ENCODE data around the gene PACSIN3. TPM values are rescaled to one million over a fixed set of nuclear protein-coding genes. Genes with fewer than 3 reads are reported as not detected.

Gene PACSIN3
- total RNA-seq, 1 donor = 39.3 TPM

DNA sequence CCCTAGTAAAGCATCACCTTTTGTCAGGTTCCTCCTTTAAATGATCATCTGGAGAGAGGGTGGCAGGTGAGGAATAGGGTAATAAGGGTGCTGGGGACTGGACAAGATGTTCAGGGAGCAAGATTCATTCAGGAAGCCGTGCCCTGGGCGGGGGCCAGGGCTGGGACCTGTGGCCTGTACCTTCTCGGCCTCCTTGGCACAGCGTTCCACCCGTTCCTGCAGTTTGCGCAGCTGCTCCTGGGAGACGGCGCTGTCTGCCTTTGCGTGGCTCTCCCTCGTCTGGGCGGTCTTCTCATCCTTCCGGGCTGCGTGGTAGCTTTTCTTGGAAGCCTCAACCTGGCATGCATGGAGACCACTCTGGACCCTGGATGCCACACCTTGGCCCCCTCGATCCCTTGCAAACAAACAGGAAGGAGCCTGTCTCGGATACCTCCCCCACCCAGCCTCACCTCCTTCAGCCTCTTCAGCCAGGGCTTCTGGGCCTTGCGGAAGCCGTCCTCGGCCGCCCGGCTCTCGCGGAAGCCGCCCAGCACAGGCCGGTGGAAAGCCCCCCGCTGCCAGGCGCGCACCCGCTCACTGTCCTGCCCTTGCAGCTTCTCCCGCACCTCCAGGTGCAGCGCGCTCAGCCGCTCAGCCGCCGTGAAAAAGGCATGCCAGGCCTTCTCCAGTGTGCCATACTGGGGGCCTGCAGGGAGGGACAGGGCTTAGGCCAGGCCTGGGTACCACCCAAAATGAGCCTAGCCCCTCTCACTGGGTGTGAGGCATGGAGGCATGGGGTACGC is 6.0 kb downstream of the PACSIN3 start:
- TF ChIP-seq, protein P1, sequence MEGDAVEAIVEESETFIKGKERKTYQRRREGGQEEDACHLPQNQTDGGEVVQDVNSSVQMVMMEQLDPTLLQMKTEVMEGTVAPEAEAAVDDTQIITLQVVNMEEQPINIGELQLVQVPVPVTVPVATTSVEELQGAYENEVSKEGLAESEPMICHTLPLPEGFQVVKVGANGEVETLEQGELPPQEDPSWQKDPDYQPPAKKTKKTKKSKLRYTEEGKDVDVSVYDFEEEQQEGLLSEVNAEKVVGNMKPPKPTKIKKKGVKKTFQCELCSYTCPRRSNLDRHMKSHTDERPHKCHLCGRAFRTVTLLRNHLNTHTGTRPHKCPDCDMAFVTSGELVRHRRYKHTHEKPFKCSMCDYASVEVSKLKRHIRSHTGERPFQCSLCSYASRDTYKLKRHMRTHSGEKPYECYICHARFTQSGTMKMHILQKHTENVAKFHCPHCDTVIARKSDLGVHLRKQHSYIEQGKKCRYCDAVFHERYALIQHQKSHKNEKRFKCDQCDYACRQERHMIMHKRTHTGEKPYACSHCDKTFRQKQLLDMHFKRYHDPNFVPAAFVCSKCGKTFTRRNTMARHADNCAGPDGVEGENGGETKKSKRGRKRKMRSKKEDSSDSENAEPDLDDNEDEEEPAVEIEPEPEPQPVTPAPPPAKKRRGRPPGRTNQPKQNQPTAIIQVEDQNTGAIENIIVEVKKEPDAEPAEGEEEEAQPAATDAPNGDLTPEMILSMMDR (IDR thresholded peaks at IDR 0.05; ENCODE audit: insufficient read depth, low read depth, low read length) = no peak
- H3K4me3 ChIP-seq (ENCODE audit: low read depth, low read length) = no peak overlapping the region
- no peak for DNase-seq (ENCODE audit: low read depth)

DNA sequence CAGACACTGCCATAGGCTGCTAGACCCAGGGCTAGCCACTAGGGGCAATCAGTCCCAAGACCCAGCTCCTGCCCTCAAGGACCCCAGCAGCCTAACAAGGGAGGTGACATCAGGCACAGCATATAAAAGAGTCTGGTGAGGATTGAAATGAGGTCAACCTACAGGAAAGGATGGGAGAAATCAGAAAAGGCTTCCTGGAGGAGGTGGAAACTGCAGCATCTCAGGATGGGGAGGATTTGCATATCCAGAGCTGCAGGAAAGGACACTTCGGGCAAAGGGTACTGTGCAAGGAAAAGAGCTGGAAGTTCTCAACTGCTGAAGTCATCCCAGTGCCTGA is 6.6 kb downstream of the PACSIN3 start:
- TF ChIP-seq, protein P1 (IDR thresholded peaks at IDR 0.05; ENCODE audit: insufficient read depth, low read depth, low read length) = peak; percentile 72
- DNase-seq (ENCODE audit: low read depth) = peak; percentile 42
- H3K4me3 ChIP-seq (ENCODE audit: low read depth, low read length) = no peak overlapping the region

DNA sequence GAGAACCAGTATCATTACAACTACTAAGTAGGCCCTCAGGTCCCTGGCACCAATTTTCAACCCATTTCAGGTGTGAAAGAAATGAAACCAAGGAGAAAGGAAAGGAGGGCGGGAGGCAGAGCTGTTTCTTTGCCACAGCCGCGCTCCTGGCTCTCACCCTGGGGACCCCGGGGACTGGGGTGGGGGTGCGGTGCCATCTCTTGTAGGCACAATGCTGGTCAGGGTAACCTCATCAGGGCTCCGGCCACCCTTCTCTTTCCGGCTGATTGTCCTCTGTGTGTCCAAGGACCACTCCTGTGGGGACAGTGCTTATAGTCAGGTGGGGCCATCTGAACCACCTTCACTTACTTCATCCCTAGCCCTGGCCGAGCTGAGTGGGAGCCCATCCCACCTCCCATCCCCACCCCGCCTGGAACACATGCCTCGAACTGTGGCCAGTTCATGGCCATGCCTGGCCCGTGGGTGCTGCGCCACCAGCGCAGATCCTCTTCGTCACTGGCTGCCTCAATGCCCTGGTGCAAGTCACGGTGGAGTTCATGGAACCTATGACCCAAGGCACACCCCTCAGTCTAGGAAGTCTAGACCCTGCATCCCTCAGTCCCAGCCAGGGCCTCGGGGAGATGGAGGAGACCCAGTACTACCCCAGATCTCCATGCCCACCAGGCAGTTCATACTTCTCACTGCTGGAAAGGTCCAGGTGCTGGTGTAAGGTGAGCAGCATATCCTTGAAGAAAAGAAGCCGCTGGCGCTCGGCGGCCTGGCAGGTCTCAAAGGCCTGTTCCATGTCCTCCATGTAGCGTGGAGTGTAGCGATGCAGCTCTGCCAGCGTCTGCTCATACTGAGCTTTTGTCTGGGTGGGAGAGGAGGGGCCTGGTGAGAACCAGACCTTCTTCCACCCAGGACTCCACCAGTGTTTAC is 7.2 kb downstream of the PACSIN3 start:
- TF ChIP-seq, protein P1 (IDR thresholded peaks at IDR 0.05; ENCODE audit: insufficient read depth, low read depth, low read length) = no peak
- DNase-seq (ENCODE audit: low read depth) = no peak
- no peak overlapping the region for H3K4me3 ChIP-seq (ENCODE audit: low read depth, low read length)

DNA sequence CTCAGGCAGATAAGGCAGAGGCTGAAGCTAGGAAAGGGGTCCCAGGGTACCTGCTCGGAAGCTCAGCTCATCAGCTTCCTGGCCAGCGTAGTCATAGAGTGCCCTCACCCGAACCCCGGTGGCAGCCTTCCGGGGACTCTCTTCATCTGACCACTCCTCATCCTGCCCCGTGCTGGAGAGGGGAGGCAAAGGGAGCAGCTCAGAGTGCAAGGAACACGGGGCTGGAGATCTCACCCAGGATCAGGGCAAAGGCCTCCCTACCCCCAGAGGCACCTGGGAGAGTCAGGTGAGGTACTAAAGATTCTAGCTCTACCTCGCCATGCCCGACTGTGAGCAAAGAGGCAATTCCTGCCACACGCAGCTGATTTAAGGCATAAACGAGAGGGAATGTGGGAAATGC is 7.9 kb downstream of the PACSIN3 start:
- H3K4me3 ChIP-seq (ENCODE audit: low read depth, low read length) = no peak overlapping the region
- TF ChIP-seq, protein P1 (IDR thresholded peaks at IDR 0.05; ENCODE audit: insufficient read depth, low read depth, low read length) = no peak
- no peak for DNase-seq (ENCODE audit: low read depth)

DNA sequence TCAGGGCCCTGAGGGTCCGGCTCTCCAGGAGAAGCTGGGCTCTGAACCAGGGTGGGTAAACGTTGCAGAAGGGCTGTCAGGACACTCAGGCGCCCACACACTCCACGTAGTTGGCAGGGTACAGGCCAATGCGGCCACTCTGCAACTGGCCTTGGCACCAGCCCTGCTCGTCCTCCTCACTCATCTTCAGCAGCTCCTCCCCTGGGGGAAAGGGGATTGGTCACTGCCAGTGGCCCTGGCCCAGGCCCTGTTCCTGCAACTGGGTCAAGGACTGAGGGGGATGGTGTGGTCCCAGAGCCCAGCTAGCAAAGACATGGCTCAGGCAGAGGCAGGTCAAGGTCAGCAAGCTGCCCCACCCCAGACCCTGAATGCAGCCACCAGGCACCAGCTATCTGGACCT is 8.4 kb downstream of the PACSIN3 start:
- TF ChIP-seq, protein P1 (IDR thresholded peaks at IDR 0.05; ENCODE audit: insufficient read depth, low read depth, low read length) = no peak
- H3K4me3 ChIP-seq (ENCODE audit: low read depth, low read length) = no peak overlapping the region
- no peak for DNase-seq (ENCODE audit: low read depth)

DNA sequence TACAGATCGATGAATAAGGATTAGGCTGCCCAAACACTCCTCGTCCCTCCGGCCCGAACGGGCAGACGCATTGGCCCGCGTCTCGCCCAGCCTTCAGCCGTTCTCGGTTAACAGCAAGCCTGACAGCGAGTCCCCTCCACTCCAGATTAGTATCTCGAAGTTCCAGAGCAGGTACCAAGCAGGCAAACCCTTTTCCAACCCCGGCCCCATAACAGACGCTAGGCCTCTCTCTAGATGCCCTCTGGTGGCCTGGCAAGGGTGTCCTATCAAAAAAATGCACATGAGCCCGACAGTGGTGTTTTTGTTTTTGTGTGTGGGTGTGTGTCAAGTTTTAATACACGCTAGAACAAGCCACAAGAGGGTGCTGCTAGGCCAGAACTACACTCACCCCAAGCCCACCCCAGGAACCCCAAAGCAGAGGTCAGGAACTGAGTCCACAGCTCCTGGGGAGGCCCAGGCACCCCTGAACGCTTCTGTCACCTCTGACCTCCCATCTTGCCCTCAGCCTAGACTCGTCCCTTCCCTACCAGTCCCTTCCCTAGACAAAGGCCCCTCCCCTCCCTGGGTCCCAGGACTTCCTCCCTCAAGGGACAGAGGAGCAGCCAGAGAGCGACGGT is 8.9 kb downstream of the PACSIN3 start:
- H3K4me3 ChIP-seq (ENCODE audit: low read depth, low read length) = peak overlapping the region; percentile 99
- TF ChIP-seq, protein P1 (IDR thresholded peaks at IDR 0.05; ENCODE audit: insufficient read depth, low read depth, low read length) = peak; percentile 67
- peak; percentile 84 for DNase-seq (ENCODE audit: low read depth)
